HEK293 (cell line): ENCODE data around the gene SPATA2.

Experiments used
- CTCF ChIP-seq: fragments of 450-650 bp; formaldehyde crosslinking; IDR thresholded peaks from 2 replicates; pipeline ENCODE4 v1.5.1; 2016; ENCODE audit warnings: missing biosample characterization, missing genetic modification characterization
- GFI1B ChIP-seq: fragments of 450-650 bp; formaldehyde crosslinking; IDR thresholded peaks from 2 replicates; pipeline ENCODE4 v1.5.1; 2016; ENCODE audit warnings: missing biosample characterization, missing genetic modification characterization
- IKZF3 ChIP-seq: fragments of 450-650 bp; IDR thresholded peaks from 2 replicates; pipeline ENCODE4 v1.5.0; 2018; ENCODE audit warnings: missing biosample characterization, mild to moderate bottlenecking, missing genetic modification characterization, moderate library complexity
- KLF1 ChIP-seq: fragments of 450-650 bp; formaldehyde crosslinking; IDR thresholded peaks from 2 replicates; pipeline ENCODE4 v1.5.1; 2016; ENCODE audit warnings: missing biosample characterization, missing genetic modification characterization
- TCF7L2 ChIP-seq: IDR thresholded peaks from 2 replicates; pipeline ENCODE4 v1.6.1; 2011; ENCODE audit warnings: low read depth, mild to moderate bottlenecking, inconsistent platforms, low read length, moderate library complexity, borderline replicate concordance
- ZNF121 ChIP-seq: fragments of 450-650 bp; formaldehyde crosslinking; IDR thresholded peaks from 2 replicates; pipeline ENCODE4 v1.5.1; 2016; ENCODE audit warnings: missing biosample characterization, missing genetic modification characterization
- ZNF18 ChIP-seq: fragments of 450-650 bp; formaldehyde crosslinking; IDR thresholded peaks from 2 replicates; pipeline ENCODE4 v1.5.1; 2016; ENCODE audit warnings: missing biosample characterization, missing genetic modification characterization
- ZNF223 ChIP-seq: fragments of 450-650 bp; formaldehyde crosslinking; IDR thresholded peaks from 2 replicates; pipeline ENCODE4 v1.5.1; 2016; ENCODE audit warnings: missing biosample characterization, missing genetic modification characterization
- ZNF292 ChIP-seq: fragments of 450-650 bp; formaldehyde crosslinking; IDR thresholded peaks from 2 replicates; pipeline ENCODE4 v1.5.1; 2016; ENCODE audit warnings: low read depth, missing biosample characterization, missing genetic modification characterization, borderline replicate concordance
- ZNF354C ChIP-seq: fragments of 450-650 bp; formaldehyde crosslinking; IDR thresholded peaks from 2 replicates; pipeline ENCODE4 v1.5.1; 2016; ENCODE audit warnings: missing biosample characterization, missing genetic modification characterization, low read depth, borderline replicate concordance
- ZNF362 ChIP-seq: fragments of 450-650 bp; formaldehyde crosslinking; IDR thresholded peaks from 2 replicates; pipeline ENCODE4 v1.5.1; 2016; ENCODE audit warnings: missing biosample characterization, missing genetic modification characterization
- ZNF629 ChIP-seq: fragments of 450-650 bp; formaldehyde crosslinking; IDR thresholded peaks from 2 replicates; pipeline ENCODE4 v1.5.1; 2017; ENCODE audit warnings: missing biosample characterization, missing genetic modification characterization
- ZNF645 ChIP-seq: fragments of 450-650 bp; formaldehyde crosslinking; IDR thresholded peaks from 2 replicates; pipeline ENCODE4; 2016; ENCODE audit warnings: missing biosample characterization, missing genetic modification characterization

- TF ChIP-seq ZNF362 (tag by site-specific recombination) = no peak
- no peak for TF ChIP-seq TCF7L2
- no peak for TF ChIP-seq ZNF121 (tag by site-specific recombination)
- no peak for TF ChIP-seq KLF1 (tag by site-specific recombination)
- no peak for TF ChIP-seq ZNF292
- TF ChIP-seq ZNF223 (tag by site-specific recombination) = no peak
- no peak for TF ChIP-seq ZNF354C
- no peak for TF ChIP-seq ZNF629 (tag by site-specific recombination)
- no peak for TF ChIP-seq CTCF (tag by site-specific recombination)
- no peak for TF ChIP-seq GFI1B (tag by site-specific recombination)
- no peak for TF ChIP-seq ZNF645
- TF ChIP-seq ZNF18 (tag by site-specific recombination) = no peak
- no peak for TF ChIP-seq IKZF3
Measured at GRCh38 chr20:49919009-49919408, 3.7 kb upstream of the SPATA2 start.
